ENCODE measurements around the gene SMTNL1.

SMTNL1 gene

DNA sequence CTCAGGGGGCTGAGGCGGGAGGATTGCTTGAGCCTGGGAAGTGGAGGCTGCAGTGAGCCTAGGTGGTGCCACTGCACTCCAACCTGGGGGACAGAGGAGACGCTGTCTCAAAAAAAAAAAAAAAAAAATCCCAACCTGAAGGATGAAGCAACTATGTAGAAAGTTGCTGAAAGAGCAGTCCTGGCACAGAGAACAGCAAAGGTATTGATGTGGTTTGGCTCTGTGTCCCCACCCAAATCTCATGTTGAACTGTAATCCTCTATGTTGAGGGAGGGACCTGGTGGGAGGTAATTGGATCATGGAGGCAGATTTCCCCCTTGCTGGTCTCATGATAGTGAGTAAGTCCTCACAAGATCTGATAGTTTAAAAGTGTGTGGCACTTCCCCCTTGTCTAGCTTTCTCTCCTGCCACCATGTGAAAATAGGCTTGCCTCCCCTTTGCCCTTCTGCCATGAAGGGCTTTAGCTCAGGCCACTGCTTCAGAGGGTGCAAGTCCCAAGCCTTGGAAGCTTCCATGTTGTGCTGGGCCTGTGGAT lies 49.4 kb downstream of the SMTNL1 start:
- no peak for DNase-seq (ENCODE audit: extremely low read depth in 1 of 2, low read depth in 1 of 2)

- DNase-seq (ENCODE audit: extremely low read depth in 1 of 2, low read depth in 1 of 2) = no peak
Observed at GRCh38 chr11:57588046-57588710, 50.8 kb downstream of the SMTNL1 start.

- no peak for DNase-seq (ENCODE audit: extremely low read depth in 1 of 2, low read depth in 1 of 2)
Observed at GRCh38 chr11:57596266-57596885, 59.0 kb downstream of the SMTNL1 start.

DNA sequence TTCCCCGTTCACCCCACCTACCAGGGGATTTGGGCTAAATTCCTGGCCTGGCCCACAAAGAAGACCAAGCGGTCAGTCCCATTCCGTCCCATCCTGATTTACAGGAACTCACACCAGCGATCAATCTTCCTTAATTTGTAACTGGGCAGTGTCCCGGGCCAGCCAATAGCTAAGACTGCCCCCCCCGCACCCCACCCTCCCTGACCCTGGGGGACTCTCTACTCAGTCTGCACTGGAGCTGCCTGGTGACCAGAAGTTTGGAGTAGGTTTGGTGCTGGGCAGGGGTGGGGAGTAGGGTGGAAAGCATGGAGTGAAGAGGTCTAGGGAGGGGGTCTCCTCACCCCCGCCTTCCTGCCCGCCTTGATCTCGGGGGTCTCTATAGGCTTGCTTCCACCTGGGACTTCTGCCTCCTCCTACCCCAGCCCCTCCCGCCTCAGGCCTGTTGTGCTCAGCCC lies 60.1 kb downstream of the SMTNL1 start, which contains the start of gene SERPING1:
Gene SERPING1, plus strand, starts transcription at position 225 of the 455 bp plus-strand sequence. CDS start 586 bp downstream, outside the sequence.
- no peak for DNase-seq (ENCODE audit: extremely low read depth in 1 of 2, low read depth in 1 of 2)

GRCh38 chr11:57597916-57598830 lies 60.8 kb downstream of the SMTNL1 start:
- no peak for DNase-seq (ENCODE audit: extremely low read depth in 1 of 2, low read depth in 1 of 2)

GRCh38 chr11:57598831-57599155 lies 61.4 kb downstream of the SMTNL1 start:
- DNase-seq (ENCODE audit: extremely low read depth in 1 of 2, low read depth in 1 of 2) = no peak

GRCh38 chr11:57599381-57599780 lies 62.0 kb downstream of the SMTNL1 start:
- no peak for DNase-seq (ENCODE audit: extremely low read depth in 1 of 2, low read depth in 1 of 2)
